CD4-positive, alpha-beta T cell (primary cell): Measurements from ENCODE around the gene WDFY3. TPM values are rescaled to one million over a fixed set of nuclear protein-coding genes. Genes with fewer than 3 reads are reported as not detected.

Experiments
- ATAC-seq: fragments of 200-7000 bp; cut with Tn5 transposase; one replicate; pipeline ENCODE4 v1.10.0; 2022; ENCODE audit warnings: mild to moderate bottlenecking; ENCODE audit not compliant: poor library complexity
- CTCF ChIA-PET: fragments of 350-600 bp; sonication (Branson Sonifier 250); formaldehyde crosslinking; loops from one replicate; lab custom pipeline; 2021; ENCODE audit warnings: antibody characterized with exemption, inconsistent platforms; lab: Charles Lee
- POLR2A ChIA-PET: fragments of 350-600 bp; sonication (Branson Sonifier 250); formaldehyde crosslinking; loops from one replicate; lab custom pipeline; 2021; ENCODE audit warnings: antibody characterized with exemption, inconsistent platforms; lab: Charles Lee
- DNase-seq, 14 experiments: peaks; one replicate each; pipeline ENCODE4 v3.0.0-alpha.2; 2013 to 2020; ENCODE audit warnings: mixed read lengths in 2 of 14
- H3K27ac ChIP-seq, 2 donors: one replicate each; pipeline versions ENCODE4 v1.5.1 to v1.7.0; 2013; ENCODE audit warnings: low read length in 2 of 2, low read depth in 1 of 2, mild to moderate bottlenecking in 1 of 2
- H3K27me3 ChIP-seq, 2 experiments: 1 replicate in 1 of 2; 2 replicates in 1 of 2; pipeline versions ENCODE4 v1.6.1 to v1.7.0; 2013; ENCODE audit warnings: low read length in 2 of 2, control low read depth in 1 of 2, mild to moderate bottlenecking in 1 of 2, moderate library complexity in 1 of 2; ENCODE audit not compliant: insufficient read depth in 2 of 2, control insufficient read depth in 1 of 2
- H3K36me3 ChIP-seq: one replicate; pipeline ENCODE4 v1.6.1; 2013; ENCODE audit warnings: low read length, control low read depth; ENCODE audit not compliant: insufficient read depth
- H3K4me1 ChIP-seq: one replicate; pipeline ENCODE4 v1.6.1; 2013; ENCODE audit warnings: low read length, control low read depth; ENCODE audit not compliant: insufficient read depth
- H3K4me3 ChIP-seq: one replicate; pipeline ENCODE4 v1.5.1; 2013; ENCODE audit warnings: mild to moderate bottlenecking, low read length, moderate library complexity
- H3K9me3 ChIP-seq, 2 experiments: 1 replicate in 1 of 2; 2 replicates in 1 of 2; pipeline versions ENCODE4 v1.6.1 to v1.7.0; 2013; ENCODE audit warnings: low read length in 2 of 2, mild to moderate bottlenecking in 2 of 2, control low read depth in 1 of 2, moderate library complexity in 1 of 2; ENCODE audit not compliant: control insufficient read depth in 1 of 2, insufficient read depth in 1 of 2
- H3K27ac Mint-ChIP-seq: one replicate; pipeline ENCODE4 v1.8.0; 2020; ENCODE audit warnings: mixed read lengths
- H3K27me3 Mint-ChIP-seq: one replicate; pipeline ENCODE4 v1.8.0; 2021; ENCODE audit warnings: mixed read lengths
- H3K36me3 Mint-ChIP-seq: one replicate; pipeline ENCODE4 v1.8.0; 2021; ENCODE audit warnings: low read depth, mixed read lengths
- H3K4me1 Mint-ChIP-seq: one replicate; pipeline ENCODE4 v1.8.0; 2021; ENCODE audit warnings: low read depth, mixed read lengths
- H3K4me3 Mint-ChIP-seq: one replicate; pipeline ENCODE4 v1.8.0; 2020; ENCODE audit warnings: mild to moderate bottlenecking, mixed read lengths
- H3K9me3 Mint-ChIP-seq: one replicate; pipeline ENCODE4 v1.8.0; 2020; ENCODE audit warnings: mixed read lengths
- CTCF ChIP-seq: fragments of 200-600 bp; IDR thresholded peaks from one replicate; pipeline ENCODE4 v1.8.0; 2022; ENCODE audit warnings: antibody characterized with exemption, mild to moderate bottlenecking
- intact Hi-C, 2 experiments: fragments of 100-400 bp; cut with DNase I in 1 of 2; cut with micrococcal nuclease in 1 of 2; formaldehyde crosslinking; loops; one replicate each; pipeline versions ENCODE4 v1.15.1 to v1.9.0; 2023 to 2025; cut with DNase I, micrococcal nuclease
- total RNA-seq, 174 experiments: library from RNA in 2 of 174; stranded (reverse) in 2 of 174; gene quantifications; one replicate each; pipeline ENCODE4 v1.2.3 and lab custom pipeline; 2021 to 2026

The WDFY3 gene
- total RNA-seq, 2 experiments from 2014 or later: 0.60 to 0.75 TPM

GRCh38 chr4:84857296-84857695 lies 109.2 kb downstream of the WDFY3 start:
- intact Hi-C loops: no loop called here
- ATAC-seq (no peak), DNase-seq (no peak)
- ChIA-PET POLR2A (no interaction called here), CTCF (no interaction called here)
- Mint-ChIP-seq H3K27ac (no peak overlapping the region), H3K4me1 (no peaks in the 10 kb centered on the region), H3K36me3 (no peaks in the 10 kb centered on the region), H3K9me3 (no peaks in the 10 kb centered on the region), H3K4me3 (no peak overlapping the region), H3K27me3 (no peaks in the 10 kb centered on the region)
- Histone ChIP-seq H3K4me1 (no peaks in the 10 kb centered on the region), H3K9me3 (peaks cover 0 to 7% of the 10 kb centered on the region in 2 experiments), H3K4me3 (no peak overlapping the region), H3K27ac (no peak overlapping the region), H3K27me3 (no peaks in the 10 kb centered on the region), H3K36me3 (no peaks in the 10 kb centered on the region)
- TF ChIP-seq CTCF: no peak

- H3K27me3 ChIP-seq: no peaks in the 10 kb centered on the region
- Mint-ChIP-seq H3K36me3 (no peaks in the 10 kb centered on the region), H3K27ac (no peak overlapping the region), H3K9me3 (no peaks in the 10 kb centered on the region), H3K27me3 (no peaks in the 10 kb centered on the region), H3K4me3 (no peak overlapping the region), H3K4me1 (no peaks in the 10 kb centered on the region)
- no peak overlapping the region for H3K4me3 ChIP-seq
- DNase-seq (no peak), ATAC-seq (no peak)
- intact Hi-C loops: no loop called here
- no peaks in the 10 kb centered on the region for H3K4me1 ChIP-seq
- ChIA-PET CTCF (no interaction called here), POLR2A (no interaction called here)
- peaks cover 0 to 7% of the 10 kb centered on the region in 2 experiments for H3K9me3 ChIP-seq
- TF ChIP-seq CTCF: no peak
- no peak overlapping the region for H3K27ac ChIP-seq
- no peaks in the 10 kb centered on the region for H3K36me3 ChIP-seq
Observed at GRCh38 chr4:84856468-84857049, 109.9 kb downstream of the WDFY3 start.

GRCh38 chr4:84855774-84856173 lies 110.7 kb downstream of the WDFY3 start:
- no peak overlapping the region for H3K4me3 Mint-ChIP-seq
- no peak overlapping the region for H3K27ac Mint-ChIP-seq
- intact Hi-C loops: no loop called here
- H3K4me1 Mint-ChIP-seq: no peaks in the 10 kb centered on the region
- Histone ChIP-seq H3K9me3 (peaks cover 0 to 5% of the 10 kb centered on the region in 2 experiments), H3K27ac (no peak overlapping the region), H3K4me3 (no peak overlapping the region), H3K4me1 (no peaks in the 10 kb centered on the region), H3K27me3 (no peaks in the 10 kb centered on the region), H3K36me3 (no peaks in the 10 kb centered on the region)
- no peak for TF ChIP-seq CTCF
- DNase-seq (no peak), ATAC-seq (no peak)
- no peaks in the 10 kb centered on the region for H3K36me3 Mint-ChIP-seq
- no peaks in the 10 kb centered on the region for H3K9me3 Mint-ChIP-seq
- CTCF ChIA-PET: no interaction called here
- H3K27me3 Mint-ChIP-seq: no peaks in the 10 kb centered on the region
- POLR2A ChIA-PET: no interaction called here
